ENCODE data around the gene OSBPL1A. TPM values are rescaled to one million over a fixed set of nuclear protein-coding genes. Genes with fewer than 3 reads are reported as not detected.

The OSBPL1A gene
- total RNA-seq, 1 donor from 2014 or later, result 16.4 TPM

DNA sequence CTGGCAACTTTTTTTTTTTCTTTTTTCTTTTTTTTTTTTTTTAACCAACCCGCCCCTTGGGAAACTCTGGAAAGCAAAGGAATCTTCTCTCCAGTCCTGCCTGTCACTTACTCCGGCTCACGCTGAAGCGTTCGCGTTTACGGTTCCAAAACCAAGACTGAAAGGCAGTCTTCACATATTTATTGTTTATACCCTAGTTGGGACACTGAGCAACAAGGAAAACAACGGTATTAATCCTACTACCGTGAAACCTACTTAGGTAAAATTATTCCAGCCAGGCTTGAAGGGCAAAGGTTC, 125.4 kb downstream of the OSBPL1A start:
- H3K27ac Mint-ChIP-seq (ENCODE audit: unreplicated experiment), result peak overlapping the region; percentile 78
- TF ChIP-seq, protein P1, sequence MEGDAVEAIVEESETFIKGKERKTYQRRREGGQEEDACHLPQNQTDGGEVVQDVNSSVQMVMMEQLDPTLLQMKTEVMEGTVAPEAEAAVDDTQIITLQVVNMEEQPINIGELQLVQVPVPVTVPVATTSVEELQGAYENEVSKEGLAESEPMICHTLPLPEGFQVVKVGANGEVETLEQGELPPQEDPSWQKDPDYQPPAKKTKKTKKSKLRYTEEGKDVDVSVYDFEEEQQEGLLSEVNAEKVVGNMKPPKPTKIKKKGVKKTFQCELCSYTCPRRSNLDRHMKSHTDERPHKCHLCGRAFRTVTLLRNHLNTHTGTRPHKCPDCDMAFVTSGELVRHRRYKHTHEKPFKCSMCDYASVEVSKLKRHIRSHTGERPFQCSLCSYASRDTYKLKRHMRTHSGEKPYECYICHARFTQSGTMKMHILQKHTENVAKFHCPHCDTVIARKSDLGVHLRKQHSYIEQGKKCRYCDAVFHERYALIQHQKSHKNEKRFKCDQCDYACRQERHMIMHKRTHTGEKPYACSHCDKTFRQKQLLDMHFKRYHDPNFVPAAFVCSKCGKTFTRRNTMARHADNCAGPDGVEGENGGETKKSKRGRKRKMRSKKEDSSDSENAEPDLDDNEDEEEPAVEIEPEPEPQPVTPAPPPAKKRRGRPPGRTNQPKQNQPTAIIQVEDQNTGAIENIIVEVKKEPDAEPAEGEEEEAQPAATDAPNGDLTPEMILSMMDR (IDR thresholded peaks at IDR 0.05; ENCODE audit: unreplicated experiment), result no peak
- peaks cover 3% of the 10 kb centered on the region for H3K27me3 Mint-ChIP-seq (ENCODE audit: unreplicated experiment)
- H3K9me3 Mint-ChIP-seq (ENCODE audit: unreplicated experiment), result no peaks in the 10 kb centered on the region
- DNase-seq (ENCODE audit: low spot score), result no peak
- peak overlapping the region; percentile 96 for H3K4me3 Mint-ChIP-seq (ENCODE audit: unreplicated experiment)
- H3K36me3 Mint-ChIP-seq (ENCODE audit: low read depth, unreplicated experiment), result no peaks in the 10 kb centered on the region
- peaks cover 17% of the 10 kb centered on the region for H3K4me1 Mint-ChIP-seq (ENCODE audit: unreplicated experiment)

DNA sequence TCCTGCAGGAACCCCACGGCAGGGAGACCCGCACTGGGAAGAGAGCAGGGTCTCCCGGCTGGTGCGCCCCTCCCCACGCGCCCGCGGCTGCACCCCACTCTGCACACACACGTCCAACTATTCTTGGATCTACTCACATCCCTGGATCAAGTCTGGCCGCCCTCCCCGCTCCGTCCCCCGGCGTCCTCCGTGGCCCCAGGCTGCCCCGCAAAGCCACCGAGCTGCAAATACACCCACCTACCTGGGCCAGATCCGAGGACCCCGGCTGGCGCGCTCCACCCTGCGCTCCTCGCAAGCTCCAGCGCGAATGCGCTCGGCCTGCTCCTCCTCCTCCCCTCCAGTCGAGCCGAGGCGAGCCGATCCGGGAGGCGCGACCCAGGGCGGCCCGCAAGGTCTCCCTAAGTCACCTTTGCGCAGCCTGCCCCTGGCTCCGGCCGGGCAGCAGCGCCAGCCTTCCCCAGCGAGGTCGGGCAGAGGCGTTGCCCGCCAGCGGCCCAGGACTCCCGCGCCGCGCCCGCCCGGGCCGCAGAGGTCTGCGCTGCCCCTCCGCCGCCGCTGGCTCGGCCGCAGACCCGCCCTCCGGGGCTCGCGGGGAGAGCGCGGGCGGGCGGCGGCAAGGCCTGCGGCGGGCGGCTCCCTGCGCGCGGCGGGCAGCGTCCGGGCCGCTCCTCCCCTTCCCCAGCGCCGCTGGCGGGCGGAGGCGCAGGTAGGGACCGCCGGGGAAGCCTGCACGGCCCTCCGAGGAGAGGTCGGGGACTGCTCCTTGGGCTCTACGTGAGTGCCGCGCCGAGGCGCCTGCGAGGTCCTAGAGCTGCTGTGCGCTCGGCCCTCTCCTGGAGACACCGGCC, 126.0 kb downstream of the OSBPL1A start:
- no peaks in the 10 kb centered on the region for H3K9me3 Mint-ChIP-seq (ENCODE audit: unreplicated experiment)
- H3K36me3 Mint-ChIP-seq (ENCODE audit: low read depth, unreplicated experiment), result no peaks in the 10 kb centered on the region
- H3K27me3 Mint-ChIP-seq (ENCODE audit: unreplicated experiment), result peaks cover 3% of the 10 kb centered on the region
- TF ChIP-seq, protein P1 (IDR thresholded peaks at IDR 0.05; ENCODE audit: unreplicated experiment), result no peak
- H3K4me3 Mint-ChIP-seq (ENCODE audit: unreplicated experiment), result peak overlapping the region; percentile 96
- H3K27ac Mint-ChIP-seq (ENCODE audit: unreplicated experiment), result no peak overlapping the region
- peak; percentile 73 for DNase-seq (ENCODE audit: low spot score)
- H3K4me1 Mint-ChIP-seq (ENCODE audit: unreplicated experiment), result peaks cover 17% of the 10 kb centered on the region

DNA sequence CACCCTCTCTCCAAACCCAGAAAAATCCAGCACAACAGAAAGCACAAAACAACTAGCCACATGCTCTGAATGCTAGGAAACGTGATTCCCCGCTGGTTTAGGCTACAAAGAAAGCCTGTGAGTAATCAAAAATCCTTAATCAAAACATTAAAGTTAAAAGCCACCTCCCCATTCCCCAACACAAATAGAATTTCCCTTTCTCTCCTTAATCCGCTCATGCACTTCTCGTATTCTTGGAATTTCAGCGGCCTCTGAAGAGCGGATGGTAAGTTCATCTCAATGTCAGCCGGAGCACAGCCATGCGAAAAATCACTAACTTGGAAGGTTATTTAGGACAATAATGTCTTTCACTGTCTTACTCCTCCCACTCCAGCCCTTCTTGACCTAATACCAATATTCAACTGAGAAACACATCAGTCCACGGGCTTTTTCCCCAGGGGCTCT, 126.7 kb downstream of the OSBPL1A start:
- no peak for DNase-seq (ENCODE audit: low spot score)
- Mint-ChIP-seq H3K27me3 (ENCODE audit: unreplicated experiment) (peaks cover 3% of the 10 kb centered on the region), H3K4me3 (ENCODE audit: unreplicated experiment) (peak overlapping the region; percentile 90), H3K27ac (ENCODE audit: unreplicated experiment) (no peak overlapping the region), H3K9me3 (ENCODE audit: unreplicated experiment) (no peaks in the 10 kb centered on the region), H3K36me3 (ENCODE audit: low read depth, unreplicated experiment) (no peaks in the 10 kb centered on the region), H3K4me1 (ENCODE audit: unreplicated experiment) (peaks cover 19% of the 10 kb centered on the region)
- TF ChIP-seq, protein P1 (IDR thresholded peaks at IDR 0.05; ENCODE audit: unreplicated experiment), result no peak

DNA sequence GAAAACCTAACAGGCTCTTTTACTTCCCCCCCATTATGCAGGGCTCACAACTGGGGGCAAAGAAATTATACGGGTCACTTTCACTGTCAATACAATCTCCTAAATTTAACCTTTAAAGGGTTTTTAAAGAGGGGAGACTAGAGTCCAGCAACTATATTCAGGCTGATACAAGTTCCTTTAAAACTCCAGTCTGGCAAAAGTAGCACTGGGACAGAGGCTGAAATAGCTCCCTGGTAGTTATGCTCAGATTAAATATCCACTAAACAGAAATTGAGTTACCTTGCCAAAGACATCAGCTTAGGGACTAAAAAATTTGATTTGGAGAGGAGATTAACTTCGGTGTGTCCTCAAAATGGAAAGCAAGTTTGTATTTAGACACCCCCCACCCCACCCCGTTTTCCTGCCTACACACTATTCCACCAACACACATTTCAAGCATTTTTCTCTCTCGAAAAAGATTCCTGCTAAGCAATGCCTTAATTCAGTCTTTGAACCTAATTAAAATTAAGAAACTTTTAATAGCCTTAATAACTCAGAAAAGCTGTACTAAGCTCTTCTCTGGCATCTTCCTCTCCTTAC, 127.2 kb downstream of the OSBPL1A start:
- H3K9me3 Mint-ChIP-seq (ENCODE audit: unreplicated experiment), result no peaks in the 10 kb centered on the region

More for the DNA sequence above, 127.2 kb downstream of the OSBPL1A start:
- Mint-ChIP-seq H3K27me3 (ENCODE audit: unreplicated experiment) (peaks cover 3% of the 10 kb centered on the region), H3K27ac (ENCODE audit: unreplicated experiment) (no peak overlapping the region), H3K4me3 (ENCODE audit: unreplicated experiment) (peak overlapping the region; percentile 90), H3K4me1 (ENCODE audit: unreplicated experiment) (peaks cover 19% of the 10 kb centered on the region), H3K36me3 (ENCODE audit: low read depth, unreplicated experiment) (no peaks in the 10 kb centered on the region)
- TF ChIP-seq, protein P1 (IDR thresholded peaks at IDR 0.05; ENCODE audit: unreplicated experiment), result no peak
- DNase-seq (ENCODE audit: low spot score), result no peak

All from endothelial cell (in vitro differentiated cells).